Measurements from ENCODE around the gene SIGLEC10. TPM values are rescaled to one million over a fixed set of nuclear protein-coding genes. Genes with fewer than 3 reads are reported as not detected.
"Not testable (repeated sequence)": the region's sequence is repeated elsewhere in the genome, so short reads cannot be mapped to it uniquely, and the experiment has no call there.

Gene SIGLEC10
- total RNA-seq, 1 experiment from 2014 or later = not detected

DNA sequence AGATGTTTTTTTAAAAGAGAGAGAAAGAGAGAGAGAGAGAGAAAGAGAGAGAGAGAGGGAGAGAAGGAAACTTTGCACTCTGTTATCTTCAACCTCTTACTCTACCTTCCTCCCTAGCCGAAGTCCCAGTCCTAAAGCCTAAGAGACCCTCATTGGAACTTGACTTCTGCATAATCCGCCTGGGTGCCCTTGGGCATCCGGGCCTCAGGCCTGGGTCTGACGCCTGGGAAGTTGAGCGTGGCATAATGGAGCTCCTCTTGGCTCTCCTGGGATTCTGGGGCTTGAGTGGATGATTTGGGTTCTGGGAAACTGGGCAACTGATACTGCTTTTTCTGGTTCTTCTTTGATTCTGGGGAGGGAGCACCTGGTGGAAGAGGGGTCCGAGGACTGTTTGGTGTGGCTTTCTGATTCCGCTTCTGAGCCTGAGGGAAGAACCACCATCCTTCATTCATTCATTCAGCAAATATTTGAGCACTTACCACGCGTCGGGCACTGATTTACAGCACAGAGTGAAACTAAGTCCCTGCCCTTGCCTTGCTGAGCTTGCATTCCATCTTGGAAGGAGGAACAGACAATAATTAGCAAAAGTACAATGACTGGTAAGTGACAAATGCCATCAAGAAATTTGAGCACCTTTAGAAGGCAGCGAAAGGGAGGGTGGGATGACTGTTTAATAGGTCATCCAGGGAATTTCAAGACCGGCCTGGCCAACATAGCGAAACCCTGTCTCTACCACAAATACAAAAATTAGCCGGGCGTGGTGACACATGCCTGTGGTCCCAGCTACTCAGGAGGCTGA lies 6.3 kb downstream of the SIGLEC10 start:
- no peaks in the 10 kb centered on the region for H3K9me2 ChIP-seq (ENCODE audit: insufficient read depth)
- no peak overlapping the region for H2AFZ ChIP-seq
- ChIA-PET POLR2A (ENCODE audit: unreplicated experiment) (no interaction called here), CTCF (no interaction called here)
- H3K4me2 ChIP-seq = no peak overlapping the region
- no peaks in the 10 kb centered on the region for H3K79me2 ChIP-seq (ENCODE audit: low read depth)
- H3K27me3 ChIP-seq (ENCODE audit: insufficient read depth, low read depth) = peaks cover 66% of the 10 kb centered on the region
- DNase-seq = peak in 1 of 2 experiments; percentile 28
- H3K36me3 ChIP-seq (ENCODE audit: low read depth) = no peaks in the 10 kb centered on the region
- BruUV-seq (replicated peaks) = no TSS peak
- no peak overlapping the region for H3K4me3 ChIP-seq
- H3K9me3 ChIP-seq (ENCODE audit: insufficient read depth, low read depth) = no peaks in the 10 kb centered on the region
- H4K20me1 ChIP-seq (ENCODE audit: insufficient read depth) = no peaks in the 10 kb centered on the region
- H3K27ac ChIP-seq = no peak overlapping the region
- intact Hi-C loops (cut with micrococcal nuclease; ENCODE audit: unreplicated experiment) = no loop called here
- H3K4me1 ChIP-seq (replicated peaks; ENCODE audit: insufficient read depth) = no peaks in the 10 kb centered on the region
- TF ChIP-seq, protein P1, sequence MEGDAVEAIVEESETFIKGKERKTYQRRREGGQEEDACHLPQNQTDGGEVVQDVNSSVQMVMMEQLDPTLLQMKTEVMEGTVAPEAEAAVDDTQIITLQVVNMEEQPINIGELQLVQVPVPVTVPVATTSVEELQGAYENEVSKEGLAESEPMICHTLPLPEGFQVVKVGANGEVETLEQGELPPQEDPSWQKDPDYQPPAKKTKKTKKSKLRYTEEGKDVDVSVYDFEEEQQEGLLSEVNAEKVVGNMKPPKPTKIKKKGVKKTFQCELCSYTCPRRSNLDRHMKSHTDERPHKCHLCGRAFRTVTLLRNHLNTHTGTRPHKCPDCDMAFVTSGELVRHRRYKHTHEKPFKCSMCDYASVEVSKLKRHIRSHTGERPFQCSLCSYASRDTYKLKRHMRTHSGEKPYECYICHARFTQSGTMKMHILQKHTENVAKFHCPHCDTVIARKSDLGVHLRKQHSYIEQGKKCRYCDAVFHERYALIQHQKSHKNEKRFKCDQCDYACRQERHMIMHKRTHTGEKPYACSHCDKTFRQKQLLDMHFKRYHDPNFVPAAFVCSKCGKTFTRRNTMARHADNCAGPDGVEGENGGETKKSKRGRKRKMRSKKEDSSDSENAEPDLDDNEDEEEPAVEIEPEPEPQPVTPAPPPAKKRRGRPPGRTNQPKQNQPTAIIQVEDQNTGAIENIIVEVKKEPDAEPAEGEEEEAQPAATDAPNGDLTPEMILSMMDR (conservative IDR thresholded peaks at IDR 0.05) = no peak
- no peak for TF ChIP-seq EZH2 (IDR thresholded peaks at IDR 0.05; ENCODE audit: low read depth)
- H3F3A ChIP-seq (ENCODE audit: insufficient read depth, low read depth) = no peaks in the 10 kb centered on the region

DNA sequence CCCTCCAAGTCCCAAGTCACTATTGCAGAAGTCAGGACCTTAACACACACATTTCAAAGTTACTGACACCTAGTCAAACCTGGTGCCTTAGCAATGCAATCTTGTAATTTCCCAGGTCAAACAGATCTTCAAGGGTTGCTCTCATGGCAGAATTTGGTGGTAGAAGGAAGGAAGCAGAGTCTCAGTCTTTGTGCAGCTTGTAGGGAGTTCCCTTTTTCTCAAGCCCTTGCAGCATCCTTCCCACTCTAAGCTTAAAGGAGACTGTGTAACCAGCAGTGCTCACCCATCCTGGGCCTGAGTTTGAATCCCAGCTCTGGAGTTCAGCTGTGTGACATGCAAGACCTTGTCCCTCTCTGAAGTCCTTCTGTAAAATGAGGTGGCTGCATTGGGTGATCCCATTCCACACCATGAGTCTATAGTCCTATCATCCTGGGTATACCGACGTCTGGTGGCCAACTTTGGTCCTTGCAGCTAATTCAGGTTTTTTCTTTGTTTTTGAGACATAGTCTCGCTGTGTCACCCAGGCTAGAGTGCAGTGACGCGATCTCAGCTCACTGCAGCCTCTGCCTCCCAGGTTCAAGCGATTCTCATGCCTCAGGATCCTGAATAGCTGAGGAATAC lies 9.8 kb downstream of the SIGLEC10 start:
- DNase-seq = no peak
- intact Hi-C loops (cut with micrococcal nuclease; ENCODE audit: unreplicated experiment) = no loop called here

GRCh38 chr19:51402117-51402516 lies 15.3 kb downstream of the SIGLEC10 start:
- Histone ChIP-seq H3F3A (ENCODE audit: insufficient read depth, low read depth) (no peaks in the 10 kb centered on the region), H3K4me2 (no peak overlapping the region), H3K27ac (no peak overlapping the region), H3K36me3 (ENCODE audit: low read depth) (no peaks in the 10 kb centered on the region), H3K4me3 (no peak overlapping the region), H3K9me3 (ENCODE audit: insufficient read depth, low read depth) (peaks cover 6% of the 10 kb centered on the region; the same call in 1 of the 2 replicates), H2AFZ (no peak overlapping the region), H3K9me2 (ENCODE audit: insufficient read depth) (no peaks in the 10 kb centered on the region), H3K4me1 (replicated peaks; ENCODE audit: insufficient read depth) (no peaks in the 10 kb centered on the region), H3K79me2 (ENCODE audit: low read depth) (no peaks in the 10 kb centered on the region), H4K20me1 (ENCODE audit: insufficient read depth) (no peaks in the 10 kb centered on the region), H3K27me3 (ENCODE audit: insufficient read depth, low read depth) (no peaks in the 10 kb centered on the region)
- intact Hi-C loops (cut with micrococcal nuclease; ENCODE audit: unreplicated experiment) = no loop called here
- no peak for DNase-seq
- ChIA-PET POLR2A (ENCODE audit: unreplicated experiment) (interaction anchor here (1.0 kb wide), 1 partner anchor 33 kb away, joined by 3 read pairs; no protein-coding TSS in a partner anchor), CTCF (no interaction called here)
- TF ChIP-seq, protein P1 (conservative IDR thresholded peaks at IDR 0.05) = no peak
- no peak for TF ChIP-seq EZH2 (IDR thresholded peaks at IDR 0.05; ENCODE audit: low read depth)
- no TSS peak for BruUV-seq (replicated peaks)

More for the DNA sequence above, 9.8 kb downstream of the SIGLEC10 start:
- Histone ChIP-seq H3K27me3 (ENCODE audit: insufficient read depth, low read depth) (peaks cover 38% of the 10 kb centered on the region), H3K9me2 (ENCODE audit: insufficient read depth) (no peaks in the 10 kb centered on the region), H3K27ac (no peak overlapping the region), H3K9me3 (ENCODE audit: insufficient read depth, low read depth) (no peaks in the 10 kb centered on the region), H4K20me1 (ENCODE audit: insufficient read depth) (no peaks in the 10 kb centered on the region), H3K79me2 (ENCODE audit: low read depth) (no peaks in the 10 kb centered on the region), H3K4me2 (no peak overlapping the region), H3K4me1 (replicated peaks; ENCODE audit: insufficient read depth) (no peaks in the 10 kb centered on the region), H2AFZ (no peak overlapping the region), H3K36me3 (ENCODE audit: low read depth) (no peaks in the 10 kb centered on the region), H3F3A (ENCODE audit: insufficient read depth, low read depth) (no peaks in the 10 kb centered on the region), H3K4me3 (no peak overlapping the region)
- no peak for TF ChIP-seq EZH2 (IDR thresholded peaks at IDR 0.05; ENCODE audit: low read depth)
- TF ChIP-seq, protein P1 (conservative IDR thresholded peaks at IDR 0.05) = peak; percentile 55
- CTCF ChIA-PET = interaction anchor here (0.6 kb wide), 1 partner anchor 67 kb away, joined by 3 read pairs; no protein-coding TSS in a partner anchor
- no TSS peak for BruUV-seq (replicated peaks)
- POLR2A ChIA-PET (ENCODE audit: unreplicated experiment) = no interaction called here

GRCh38 chr19:51399936-51400335 lies 17.5 kb downstream of the SIGLEC10 start:
- H3K36me3 ChIP-seq (ENCODE audit: low read depth); CTCF ChIA-PET; H3F3A ChIP-seq (ENCODE audit: insufficient read depth, low read depth); H3K4me2 ChIP-seq; H4K20me1 ChIP-seq (ENCODE audit: insufficient read depth); H3K4me1 ChIP-seq (replicated peaks; ENCODE audit: insufficient read depth); BruUV-seq (replicated peaks); H3K9me3 ChIP-seq (ENCODE audit: insufficient read depth, low read depth); H3K27ac ChIP-seq; DNase-seq; H3K9me2 ChIP-seq (ENCODE audit: insufficient read depth); POLR2A ChIA-PET (ENCODE audit: unreplicated experiment); H3K79me2 ChIP-seq (ENCODE audit: low read depth); H3K27me3 ChIP-seq (ENCODE audit: insufficient read depth, low read depth); H3K4me3 ChIP-seq; H2AFZ ChIP-seq: not testable (repeated sequence)
- intact Hi-C loops (cut with micrococcal nuclease; ENCODE audit: unreplicated experiment) = loop anchor here (2.0 kb wide), 1 partner anchor 39 kb away; no protein-coding TSS in a partner anchor
